22Rv1 (cell line): ENCODE measurements around the gene HSF2BP.

Source experiments
- H3K27ac ChIP-seq: fragments of 450-650 bp; 2 replicates; pipeline ENCODE4 v1.5.1; 2017
- ZFX ChIP-seq: fragments of 450-650 bp; IDR thresholded peaks from 2 replicates; pipeline ENCODE4 v1.6.1; 2017; ENCODE audit warnings: antibody characterized with exemption, borderline replicate concordance
- TF ChIP-seq, protein P1 (sequence below): fragments of 450-650 bp; IDR thresholded peaks from 2 replicates; pipeline ENCODE4 v1.5.1; 2017; ENCODE audit warnings: mild to moderate bottlenecking

The HSF2BP gene

GRCh38 chr21:43639470-43640353, 19.6 kb downstream of the HSF2BP start:
- TF ChIP-seq, protein P1, sequence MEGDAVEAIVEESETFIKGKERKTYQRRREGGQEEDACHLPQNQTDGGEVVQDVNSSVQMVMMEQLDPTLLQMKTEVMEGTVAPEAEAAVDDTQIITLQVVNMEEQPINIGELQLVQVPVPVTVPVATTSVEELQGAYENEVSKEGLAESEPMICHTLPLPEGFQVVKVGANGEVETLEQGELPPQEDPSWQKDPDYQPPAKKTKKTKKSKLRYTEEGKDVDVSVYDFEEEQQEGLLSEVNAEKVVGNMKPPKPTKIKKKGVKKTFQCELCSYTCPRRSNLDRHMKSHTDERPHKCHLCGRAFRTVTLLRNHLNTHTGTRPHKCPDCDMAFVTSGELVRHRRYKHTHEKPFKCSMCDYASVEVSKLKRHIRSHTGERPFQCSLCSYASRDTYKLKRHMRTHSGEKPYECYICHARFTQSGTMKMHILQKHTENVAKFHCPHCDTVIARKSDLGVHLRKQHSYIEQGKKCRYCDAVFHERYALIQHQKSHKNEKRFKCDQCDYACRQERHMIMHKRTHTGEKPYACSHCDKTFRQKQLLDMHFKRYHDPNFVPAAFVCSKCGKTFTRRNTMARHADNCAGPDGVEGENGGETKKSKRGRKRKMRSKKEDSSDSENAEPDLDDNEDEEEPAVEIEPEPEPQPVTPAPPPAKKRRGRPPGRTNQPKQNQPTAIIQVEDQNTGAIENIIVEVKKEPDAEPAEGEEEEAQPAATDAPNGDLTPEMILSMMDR: no peak
- TF ChIP-seq ZFX: no peak
- H3K27ac ChIP-seq: no peak overlapping the region

DNA sequence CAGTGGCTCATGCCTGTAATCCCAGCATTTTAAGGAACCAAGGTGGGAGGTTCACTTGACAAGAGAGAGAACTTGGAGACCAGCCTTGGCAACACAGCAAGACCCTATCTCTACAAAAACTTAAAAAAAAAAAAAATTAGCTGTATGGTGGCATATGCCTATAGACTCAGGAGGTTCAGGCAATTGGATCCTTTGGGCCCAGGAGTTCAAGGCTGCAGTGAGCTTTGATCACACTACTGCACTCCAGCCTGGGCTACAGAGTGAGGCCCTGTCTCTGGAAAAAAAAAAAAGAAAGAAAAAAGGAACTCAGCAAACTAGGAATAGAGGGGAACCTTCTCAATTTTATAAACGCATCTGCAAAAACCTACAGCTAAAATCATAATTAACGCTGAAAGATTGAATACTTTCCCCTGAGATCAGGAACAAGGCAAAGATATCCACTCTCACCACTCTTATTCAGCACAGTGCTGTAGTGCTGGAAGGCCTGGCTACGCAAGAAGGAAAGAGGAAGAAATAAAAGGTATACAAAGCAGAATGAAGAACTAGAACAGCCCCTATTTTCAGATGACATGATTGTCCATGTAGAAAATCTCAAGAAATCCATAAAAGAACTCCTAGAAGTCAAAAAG, 21.6 kb downstream of the HSF2BP start:
- TF ChIP-seq ZFX: no peak
- TF ChIP-seq, protein P1: no peak

DNA sequence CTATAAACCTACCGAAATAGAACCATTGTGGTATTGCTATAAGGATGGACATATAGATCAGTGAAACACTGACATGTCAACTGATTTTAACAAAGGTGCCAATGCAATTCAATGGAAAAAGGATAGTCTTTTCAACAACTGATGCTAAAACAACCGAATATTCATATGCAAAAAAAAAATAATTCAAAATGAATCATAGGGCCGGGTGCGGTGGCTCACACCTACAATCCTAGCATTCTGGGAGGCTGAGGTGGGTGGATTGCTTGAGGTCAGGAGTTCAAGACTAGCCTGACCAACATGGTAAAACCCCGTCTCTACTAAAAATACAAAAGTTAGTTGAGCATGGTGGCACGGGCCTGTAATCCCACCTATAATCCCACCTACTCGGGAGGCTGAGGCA, 23.9 kb downstream of the HSF2BP start:
- no peak overlapping the region for H3K27ac ChIP-seq
- TF ChIP-seq ZFX: no peak
- TF ChIP-seq, protein P1: no peak

More for the DNA sequence above, 21.6 kb downstream of the HSF2BP start:
- H3K27ac ChIP-seq: no peak overlapping the region

- no peak overlapping the region for H3K27ac ChIP-seq
- TF ChIP-seq, protein P1: no peak
- TF ChIP-seq ZFX: no peak
Observed at GRCh38 chr21:43634618-43635017, 24.7 kb downstream of the HSF2BP start.

DNA sequence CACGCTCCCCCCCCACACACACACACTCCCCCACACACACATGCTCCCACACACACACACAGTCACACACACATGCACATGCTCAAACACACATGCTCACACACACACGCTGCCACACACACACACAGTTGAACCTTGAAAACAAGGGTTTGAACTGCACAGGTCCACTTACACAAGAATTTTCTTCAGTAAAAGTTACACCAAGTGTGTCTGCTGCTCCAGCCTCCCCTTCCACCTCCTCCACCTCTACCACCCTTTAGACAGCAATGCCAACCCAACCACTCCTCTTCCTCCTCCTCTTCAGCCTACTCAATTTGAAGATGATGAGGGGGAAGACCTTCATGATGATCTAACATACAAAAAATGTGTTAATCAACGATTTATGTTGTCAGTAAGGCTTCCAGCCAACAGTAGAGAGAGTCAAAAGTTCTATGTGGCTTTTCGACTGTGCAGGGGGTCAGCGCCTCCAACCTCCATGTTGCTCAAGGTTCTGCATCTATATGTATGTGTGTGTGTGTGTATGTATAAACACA, 26.8 kb downstream of the HSF2BP start:
- TF ChIP-seq ZFX: no peak
- TF ChIP-seq, protein P1: no peak
- no peak overlapping the region for H3K27ac ChIP-seq

DNA sequence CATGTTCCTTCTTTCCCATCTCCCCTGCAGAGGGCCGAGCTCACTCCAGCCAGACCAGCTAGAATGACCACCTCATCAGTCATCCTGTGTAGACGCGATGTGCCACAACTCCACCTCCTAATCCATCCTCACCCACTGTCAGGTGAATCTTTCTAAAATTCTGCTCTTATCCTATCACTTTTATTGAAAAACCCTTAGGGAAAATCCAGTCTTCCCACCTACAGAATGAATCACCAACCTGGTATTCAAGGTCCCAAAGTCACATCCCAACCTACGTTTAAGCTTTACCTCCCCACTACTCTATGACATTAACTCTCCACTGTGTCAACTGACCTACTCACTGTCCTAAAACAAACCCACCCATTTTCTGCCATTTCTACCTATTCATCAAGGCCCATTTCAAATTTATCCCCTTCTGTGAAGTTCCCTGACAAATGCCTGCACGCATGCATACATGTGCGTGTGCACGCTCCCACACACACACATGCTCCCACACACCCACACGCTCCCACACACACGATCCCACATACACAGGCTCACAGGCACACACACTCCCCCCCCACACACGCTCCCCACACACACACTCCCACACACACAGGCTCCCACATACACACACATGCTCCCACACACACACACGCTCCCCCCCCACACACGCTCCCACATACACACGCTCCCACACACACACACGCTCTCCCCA, 27.7 kb downstream of the HSF2BP start:
- TF ChIP-seq ZFX: no peak
- TF ChIP-seq, protein P1: no peak
- no peak overlapping the region for H3K27ac ChIP-seq
